Measurements from ENCODE around the gene PRPF8. TPM values are rescaled to one million over a fixed set of nuclear protein-coding genes. Genes with fewer than 3 reads are reported as not detected.

PRPF8 gene
- total RNA-seq, 4 donors from 2014 or later = 141 to 187 (median 163) TPM

- Histone ChIP-seq H3K27me3 (no peaks in the 10 kb centered on the region), H3K4me1 (peaks cover 0 to 19% (median 4%) of the 10 kb centered on the region in 4 donors), H3K9me3 (no peaks in the 10 kb centered on the region), H3K27ac (replicated peaks in 1 of 4) (peak overlapping the region in 2 of 4 donors; percentile 36 to 45), H3K4me3 (no peak overlapping the region), H3K36me3 (peaks cover 0 to 46% (median 13%) of the 10 kb centered on the region in 4 donors)
- WGBS = 74% methylated on average over 20 of the region's 20 CpGs
- intact Hi-C loops (cut with DNase I) = no loop called here
- no peak for DNase-seq (ENCODE audit: extremely low spot score)
- peak; percentile 12 to 30 for TF ChIP-seq POLR2AphosphoS5 (IDR thresholded peaks at IDR 0.05)
- TF ChIP-seq POLR2A (IDR thresholded peaks at IDR 0.05; ENCODE audit: low read depth) = no peak
Observed at GRCh38 chr17:1617620-1618174, 67.0 kb downstream of the PRPF8 start.

- intact Hi-C loops (cut with DNase I) = no loop called here
- 78% methylated on average over 13 of the region's 13 CpGs for WGBS
- no peaks in the 10 kb centered on the region for H3K27me3 ChIP-seq
- DNase-seq (ENCODE audit: extremely low spot score) = no peak
- no peak overlapping the region for H3K27ac ChIP-seq (replicated peaks in 1 of 4)
- H3K36me3 ChIP-seq = peaks cover 0 to 56% (median 15%) of the 10 kb centered on the region in 4 donors
- no peak overlapping the region for H3K4me3 ChIP-seq
- H3K4me1 ChIP-seq = peaks cover 0 to 17% (median 6%) of the 10 kb centered on the region in 4 donors
- TF ChIP-seq EP300 (IDR thresholded peaks at IDR 0.05) = no peak
- TF ChIP-seq POLR2AphosphoS5 (IDR thresholded peaks at IDR 0.05) = no peak
- TF ChIP-seq CTCF (IDR thresholded peaks at IDR 0.05) = no peak
- TF ChIP-seq POLR2A (IDR thresholded peaks at IDR 0.05; ENCODE audit: low read depth) = no peak
- no peaks in the 10 kb centered on the region for H3K9me3 ChIP-seq
Observed at GRCh38 chr17:1616101-1616500, 68.6 kb downstream of the PRPF8 start.

- no peaks in the 10 kb centered on the region for H3K27me3 ChIP-seq
- peaks cover 0 to 44% (median 15%) of the 10 kb centered on the region in 4 donors for H3K36me3 ChIP-seq
- intact Hi-C loops (cut with DNase I) = no loop called here
- H3K9me3 ChIP-seq = no peaks in the 10 kb centered on the region
- no peak for DNase-seq (ENCODE audit: extremely low spot score)
- peaks cover 0 to 16% (median 6%) of the 10 kb centered on the region in 4 donors for H3K4me1 ChIP-seq
- H3K4me3 ChIP-seq = no peak overlapping the region
- TF ChIP-seq POLR2AphosphoS5 (IDR thresholded peaks at IDR 0.05) = no peak
- TF ChIP-seq POLR2A (IDR thresholded peaks at IDR 0.05; ENCODE audit: low read depth) = no peak
- TF ChIP-seq CTCF (IDR thresholded peaks at IDR 0.05) = no peak
- TF ChIP-seq EP300 (IDR thresholded peaks at IDR 0.05) = no peak
- 75% methylated on average over 11 of the region's 16 CpGs for WGBS
- peak overlapping the region in 3 of 4 donors; percentile 1 to 27 (median 21) for H3K27ac ChIP-seq (replicated peaks in 1 of 4)
Observed at GRCh38 chr17:1612400-1612799, 72.3 kb downstream of the PRPF8 start.

- intact Hi-C loops (cut with DNase I) = no loop called here
- H3K27ac ChIP-seq (replicated peaks in 1 of 4) = peak overlapping the region in 3 of 4 donors; percentile 1 to 27 (median 21)
- H3K4me3 ChIP-seq = no peak overlapping the region
- H3K36me3 ChIP-seq = peaks cover 0 to 40% (median 15%) of the 10 kb centered on the region in 4 donors
- no peaks in the 10 kb centered on the region for H3K27me3 ChIP-seq
- DNase-seq (ENCODE audit: extremely low spot score) = no peak
- TF ChIP-seq EP300 (IDR thresholded peaks at IDR 0.05) (no peak), POLR2A (IDR thresholded peaks at IDR 0.05; ENCODE audit: low read depth) (no peak), CTCF (IDR thresholded peaks at IDR 0.05) (no peak), POLR2AphosphoS5 (IDR thresholded peaks at IDR 0.05) (no peak)
- 71% methylated on average over 10 of the region's 10 CpGs for WGBS
- no peaks in the 10 kb centered on the region for H3K9me3 ChIP-seq
- peaks cover 0 to 19% (median 7%) of the 10 kb centered on the region in 4 donors for H3K4me1 ChIP-seq
Observed at GRCh38 chr17:1611715-1612114, 73.0 kb downstream of the PRPF8 start.

- Histone ChIP-seq H3K27ac (replicated peaks in 1 of 4) (no peak overlapping the region), H3K36me3 (peaks cover 0 to 20% (median 13%) of the 10 kb centered on the region in 4 donors), H3K27me3 (no peaks in the 10 kb centered on the region), H3K4me1 (peaks cover 0 to 30% (median 16%) of the 10 kb centered on the region in 4 donors), H3K9me3 (no peaks in the 10 kb centered on the region), H3K4me3 (no peak overlapping the region)
- TF ChIP-seq EP300 (IDR thresholded peaks at IDR 0.05) = no peak
- no peak for TF ChIP-seq POLR2A (IDR thresholded peaks at IDR 0.05; ENCODE audit: low read depth)
- no peak for TF ChIP-seq POLR2AphosphoS5 (IDR thresholded peaks at IDR 0.05)
- no peak for TF ChIP-seq CTCF (IDR thresholded peaks at IDR 0.05)
- intact Hi-C loops (cut with DNase I) = no loop called here
- no peak for DNase-seq (ENCODE audit: extremely low spot score)
- WGBS = 88% methylated on average over 6 of the region's 7 CpGs
Observed at GRCh38 chr17:1608676-1609075, 76.0 kb downstream of the PRPF8 start.

All from esophagus muscularis mucosa (tissue), 4 donors.